ENCODE measurements around the gene DCLRE1A. TPM values are rescaled to one million over a fixed set of nuclear protein-coding genes. Genes with fewer than 3 reads are reported as not detected.
"Not testable (repeated sequence)": the region's sequence is repeated elsewhere in the genome, so short reads cannot be mapped to it uniquely, and the experiment has no call there.

Gene DCLRE1A
- total RNA-seq, 4 donors from 2014 or later, result 4.2 to 9.8 (median 6.2) TPM

- Histone ChIP-seq H3K27ac (no peak overlapping the region), H3K9me3 (no peaks in the 10 kb centered on the region), H3K27me3 (no peaks in the 10 kb centered on the region), H3K4me1 (peaks cover 0 to 6% (median 0%) of the 10 kb centered on the region in 3 donors), H3K4me3 (no peak overlapping the region), H3K36me3 (no peaks in the 10 kb centered on the region)
- WGBS, 2 donors (ENCODE audit: low coverage in 1 of 2), result 20 to 69% methylated on average over 2 of the region's 2 CpGs
- no peak for ATAC-seq
- TF ChIP-seq CTCF (IDR thresholded peaks at IDR 0.05) (no peak), POLR2A (IDR thresholded peaks at IDR 0.05) (no peak), POLR2AphosphoS5 (IDR thresholded peaks at IDR 0.05) (no peak), EP300 (IDR thresholded peaks at IDR 0.05) (no peak)
Observed at GRCh38 chr10:113825791-113826190, 28.1 kb downstream of the DCLRE1A start.

- no peaks in the 10 kb centered on the region for H3K9me3 ChIP-seq
- H3K27me3 ChIP-seq, result no peaks in the 10 kb centered on the region
- ATAC-seq, result no peak
- H3K4me3 ChIP-seq, result no peak overlapping the region
- H3K4me1 ChIP-seq, result peaks cover 0 to 6% (median 0%) of the 10 kb centered on the region in 3 donors
- no peak overlapping the region for H3K27ac ChIP-seq
- no peak for TF ChIP-seq POLR2A (IDR thresholded peaks at IDR 0.05)
- no peak for TF ChIP-seq EP300 (IDR thresholded peaks at IDR 0.05)
- no peak for TF ChIP-seq CTCF (IDR thresholded peaks at IDR 0.05)
- TF ChIP-seq POLR2AphosphoS5 (IDR thresholded peaks at IDR 0.05), result no peak
- 11 to 16% methylated on average over 4 of the region's 4 CpGs for WGBS, 2 donors (ENCODE audit: low coverage in 1 of 2)
- no peaks in the 10 kb centered on the region for H3K36me3 ChIP-seq
Observed at GRCh38 chr10:113823389-113823788, 30.5 kb downstream of the DCLRE1A start.

DNA sequence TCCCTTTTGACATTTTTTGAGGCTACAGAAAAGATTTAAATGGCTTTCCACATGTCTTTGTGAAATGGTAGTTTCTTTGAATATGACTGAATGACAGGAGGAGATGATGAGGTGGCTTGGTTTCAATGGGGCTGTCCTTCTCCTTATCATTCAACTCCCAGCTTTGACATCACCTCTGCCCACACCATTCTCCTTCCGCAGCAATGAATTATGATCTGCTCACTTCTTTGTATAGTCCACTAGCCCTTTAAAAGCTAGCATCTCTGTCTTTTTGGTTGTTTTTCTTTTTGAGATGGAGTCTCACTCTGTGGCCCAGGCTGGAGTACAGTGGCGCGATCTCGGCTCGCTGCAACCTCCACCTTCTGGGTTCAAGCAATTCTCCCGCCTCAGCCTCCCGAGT, 31.7 kb downstream of the DCLRE1A start:
- Histone ChIP-seq H3K36me3 (no peaks in the 10 kb centered on the region), H3K27ac (no peak overlapping the region), H3K9me3 (no peaks in the 10 kb centered on the region), H3K4me3 (no peak overlapping the region), H3K4me1 (peaks cover 0 to 6% (median 0%) of the 10 kb centered on the region in 3 donors), H3K27me3 (no peaks in the 10 kb centered on the region)
- no peak for ATAC-seq
- TF ChIP-seq POLR2AphosphoS5 (IDR thresholded peaks at IDR 0.05) (no peak), POLR2A (IDR thresholded peaks at IDR 0.05) (no peak), CTCF (IDR thresholded peaks at IDR 0.05) (no peak), EP300 (IDR thresholded peaks at IDR 0.05) (no peak)
- 100% methylated on average over 2 of the region's 7 CpGs; no CpG with 5 or more reads in 1 of the 2 donors for WGBS, 2 donors (ENCODE audit: low coverage in 1 of 2)

- not testable (repeated sequence) for H3K4me1 ChIP-seq, H3K27me3 ChIP-seq, ATAC-seq, H3K27ac ChIP-seq, H3K4me3 ChIP-seq, H3K9me3 ChIP-seq, H3K36me3 ChIP-seq
- 84 to 100% methylated on average over 2 to 3 of the region's 3 CpGs for WGBS, 2 donors (ENCODE audit: low coverage in 1 of 2)
Observed at GRCh38 chr10:113821306-113821705, 32.6 kb downstream of the DCLRE1A start.

GRCh38 chr10:113820507-113820906, 33.4 kb downstream of the DCLRE1A start:
- Histone ChIP-seq H3K27me3 (no peaks in the 10 kb centered on the region), H3K36me3 (no peaks in the 10 kb centered on the region), H3K4me1 (peaks cover 0 to 6% (median 0%) of the 10 kb centered on the region in 3 donors), H3K9me3 (no peaks in the 10 kb centered on the region), H3K4me3 (no peak overlapping the region), H3K27ac (no peak overlapping the region)
- TF ChIP-seq POLR2A (IDR thresholded peaks at IDR 0.05) (no peak), CTCF (IDR thresholded peaks at IDR 0.05) (no peak), POLR2AphosphoS5 (IDR thresholded peaks at IDR 0.05) (no peak), EP300 (IDR thresholded peaks at IDR 0.05) (no peak)
- no peak for ATAC-seq
- WGBS, 2 donors (ENCODE audit: low coverage in 1 of 2), result 66 to 79% methylated on average over 2 to 8 of the region's 8 CpGs

Data from gastroesophageal sphincter (tissue), 4 donors.